Peyer's patch (tissue), 4 donors: Measurements from ENCODE around the gene CUL7.

Experiments
- POLR2A ChIP-seq, 2 donors: fragments of 450-650 bp; IDR thresholded peaks; one replicate each; pipeline ENCODE4 v1.5.1; 2017; ENCODE audit warnings: antibody characterized with exemption in 2 of 2, mild to moderate bottlenecking in 2 of 2, moderate library complexity in 2 of 2
- TF ChIP-seq, protein P1 (sequence below), 6 experiments: fragments of 450-650 bp in 4 of 6; fragments of 200-600 bp in 2 of 6; sonication (generic) in 1 of 6; IDR thresholded peaks; one replicate each; pipeline ENCODE4 v1.5.1; 2017 to 2019; ENCODE audit warnings: antibody characterized with exemption in 6 of 6, mild to moderate bottlenecking in 3 of 6, moderate library complexity in 1 of 6

DNA sequence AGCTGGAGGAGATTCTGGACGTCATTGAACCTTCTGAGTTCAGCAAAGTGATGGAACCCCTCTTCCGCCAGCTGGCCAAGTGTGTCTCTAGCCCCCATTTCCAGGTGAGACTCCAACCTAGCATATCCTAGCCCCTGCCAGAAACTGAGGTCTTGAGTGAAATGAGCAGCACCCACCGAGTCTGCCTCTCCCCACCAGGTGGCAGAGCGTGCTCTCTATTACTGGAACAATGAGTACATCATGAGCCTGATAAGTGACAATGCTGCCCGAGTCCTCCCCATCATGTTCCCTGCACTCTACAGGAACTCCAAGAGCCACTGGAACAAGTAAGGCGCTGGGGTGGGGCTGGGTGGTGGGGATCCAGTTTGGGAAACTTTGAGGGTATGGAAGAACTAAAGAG, 44.5 kb downstream of the CUL7 start:
- TF ChIP-seq, protein P1, sequence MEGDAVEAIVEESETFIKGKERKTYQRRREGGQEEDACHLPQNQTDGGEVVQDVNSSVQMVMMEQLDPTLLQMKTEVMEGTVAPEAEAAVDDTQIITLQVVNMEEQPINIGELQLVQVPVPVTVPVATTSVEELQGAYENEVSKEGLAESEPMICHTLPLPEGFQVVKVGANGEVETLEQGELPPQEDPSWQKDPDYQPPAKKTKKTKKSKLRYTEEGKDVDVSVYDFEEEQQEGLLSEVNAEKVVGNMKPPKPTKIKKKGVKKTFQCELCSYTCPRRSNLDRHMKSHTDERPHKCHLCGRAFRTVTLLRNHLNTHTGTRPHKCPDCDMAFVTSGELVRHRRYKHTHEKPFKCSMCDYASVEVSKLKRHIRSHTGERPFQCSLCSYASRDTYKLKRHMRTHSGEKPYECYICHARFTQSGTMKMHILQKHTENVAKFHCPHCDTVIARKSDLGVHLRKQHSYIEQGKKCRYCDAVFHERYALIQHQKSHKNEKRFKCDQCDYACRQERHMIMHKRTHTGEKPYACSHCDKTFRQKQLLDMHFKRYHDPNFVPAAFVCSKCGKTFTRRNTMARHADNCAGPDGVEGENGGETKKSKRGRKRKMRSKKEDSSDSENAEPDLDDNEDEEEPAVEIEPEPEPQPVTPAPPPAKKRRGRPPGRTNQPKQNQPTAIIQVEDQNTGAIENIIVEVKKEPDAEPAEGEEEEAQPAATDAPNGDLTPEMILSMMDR (IDR thresholded peaks at IDR 0.05), result peak in 3 of 6 experiments; percentile 33 to 48 (median 39)
- TF ChIP-seq POLR2A (IDR thresholded peaks at IDR 0.05), result no peak
